GM23338 (cell line): Measurements from ENCODE around the gene TMEM51.

Experiments used
- CREB1 ChIP-seq: fragments of 250-450 bp; sonication (Bioruptor Pico); IDR thresholded peaks from 2 replicates; pipeline ENCODE4 v1.5.0; 2020; ENCODE audit warnings: low read depth, mild to moderate bottlenecking, moderate library complexity
- CTCF ChIP-seq, 2 experiments: fragments of 200-600 bp in 1 of 2; sonication (generic) in 1 of 2; conservative IDR thresholded peaks; 2 replicates each; pipeline versions ENCODE4 v1.5.1 to v1.6.1; 2016 to 2017; ENCODE audit warnings: antibody characterized with exemption in 2 of 2, low read depth in 2 of 2, mild to moderate bottlenecking in 2 of 2, moderate library complexity in 1 of 2
- EZH2 ChIP-seq: fragments of 200-600 bp; sonication (generic); IDR thresholded peaks from one replicate; pipeline ENCODE4 v1.8.0; 2017; ENCODE audit warnings: antibody characterized with exemption, mild to moderate bottlenecking, low read depth; ENCODE audit not compliant: unreplicated experiment
- EZH2phosphoT487 ChIP-seq: fragments of 200-600 bp; sonication (generic); IDR thresholded peaks from one replicate; pipeline ENCODE4 v1.8.1; 2018; ENCODE audit warnings: antibody characterized with exemption; ENCODE audit not compliant: unreplicated experiment
- JUNB ChIP-seq: IDR thresholded peaks from one replicate; pipeline ENCODE4 v1.6.1; 2016; ENCODE audit warnings: antibody characterized with exemption; ENCODE audit not compliant: unreplicated experiment
- NANOG ChIP-seq: IDR thresholded peaks from 2 replicates; pipeline ENCODE4 v1.6.1; 2016; ENCODE audit warnings: antibody characterized with exemption, borderline replicate concordance
- POLR2AphosphoS5 ChIP-seq: IDR thresholded peaks from 2 replicates; pipeline ENCODE4 v1.6.1; 2016; ENCODE audit warnings: antibody characterized with exemption, low read depth
- ZNF114 ChIP-seq: fragments of 250-450 bp; sonication (Bioruptor Pico); IDR thresholded peaks from 2 replicates; pipeline ENCODE4 v1.5.0; 2020; ENCODE audit warnings: mild to moderate bottlenecking, moderate library complexity

GRCh38 chr1:15110867-15111230 lies 42.7 kb upstream of the TMEM51 start:
- TF ChIP-seq POLR2AphosphoS5 (no peak), EZH2 (no peak), CTCF (conservative IDR thresholded peaks at IDR 0.05; ENCODE audit: low read depth in 2 of 2) (peak; percentile 60 to 69), EZH2phosphoT487 (no peak), CREB1 (CRISPR knock-in tag) (no peak), NANOG (no peak), JUNB (no peak), ZNF114 (CRISPR knock-in tag) (no peak)
